Measurements from ENCODE around the gene ZBTB20.

The ZBTB20 gene

DNA sequence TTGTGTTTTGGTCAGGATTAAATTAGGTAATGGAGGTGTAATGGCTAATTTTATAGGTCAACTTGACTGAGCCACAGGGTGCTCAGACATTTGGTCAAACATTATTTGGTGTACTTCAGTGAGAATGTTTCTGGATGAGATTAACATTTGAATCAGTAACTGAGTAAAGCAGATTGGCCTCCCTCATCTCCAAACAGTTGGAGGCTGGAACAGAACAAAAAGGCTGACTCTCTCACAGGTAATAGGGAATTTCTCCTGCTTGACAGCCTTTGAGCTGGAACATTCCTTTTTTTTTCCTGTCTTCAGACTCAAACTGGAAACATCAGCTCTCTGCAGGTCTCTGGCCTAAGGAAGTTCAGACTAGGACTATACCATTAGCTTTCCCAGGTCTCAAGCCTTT is 280.7 kb downstream of the ZBTB20 start:
- no peak for DNase-seq

DNA sequence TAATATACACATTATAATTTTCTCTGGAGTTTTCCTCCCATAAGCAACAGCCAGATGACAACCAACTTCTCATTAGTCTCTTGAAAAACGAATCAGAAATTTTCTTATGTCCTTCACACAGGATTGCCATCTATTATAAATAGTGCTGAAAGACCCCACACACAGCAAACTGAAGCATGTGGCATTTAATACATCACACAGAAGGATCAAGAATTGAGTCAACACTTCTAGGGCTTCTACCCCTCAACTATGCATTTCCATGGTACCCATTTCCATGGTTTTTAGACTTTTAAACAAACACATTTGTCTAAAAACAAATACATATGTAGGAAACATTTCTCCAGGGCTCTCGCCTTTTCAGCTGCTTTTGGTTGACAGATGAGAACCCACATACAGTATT is 282.1 kb downstream of the ZBTB20 start:
- no peak for DNase-seq

DNA sequence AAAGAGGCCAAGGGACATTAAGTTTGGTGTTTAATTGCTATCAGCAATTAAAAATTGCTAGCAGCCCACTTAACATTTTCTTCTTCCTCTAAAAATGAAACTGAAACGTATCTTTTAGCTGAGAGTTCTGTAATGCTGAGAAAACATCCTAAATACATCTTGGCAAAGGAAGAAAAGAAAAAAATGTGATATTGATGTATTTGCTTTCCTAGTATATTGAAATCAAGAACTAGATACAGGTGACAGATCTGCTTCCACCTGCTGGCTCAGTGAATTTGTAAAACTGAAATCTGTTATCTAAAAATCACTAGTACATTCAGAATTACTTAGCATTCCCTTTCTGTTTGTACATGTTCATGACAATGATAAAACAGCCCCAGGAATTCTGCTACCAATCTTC is 283.2 kb downstream of the ZBTB20 start:
- peak; percentile 21 for DNase-seq

DNA sequence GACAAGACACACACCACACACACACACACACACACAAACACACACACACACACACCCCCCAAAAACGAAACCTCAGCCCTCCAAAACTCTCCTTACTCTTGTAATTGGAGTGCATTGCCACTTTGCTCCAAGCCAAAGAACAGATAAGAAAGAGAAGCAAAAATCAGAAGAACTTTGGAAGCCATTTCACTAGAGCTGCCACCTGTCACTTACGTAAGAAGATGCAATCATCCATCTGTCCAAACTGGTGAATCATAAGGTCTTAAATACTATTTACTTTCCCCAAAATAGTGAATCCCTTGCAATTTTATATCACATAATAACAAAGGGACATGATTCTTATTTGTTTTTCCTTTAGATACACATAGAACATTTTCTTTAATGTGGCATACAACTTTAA is 285.4 kb downstream of the ZBTB20 start:
- DNase-seq: no peak

DNA sequence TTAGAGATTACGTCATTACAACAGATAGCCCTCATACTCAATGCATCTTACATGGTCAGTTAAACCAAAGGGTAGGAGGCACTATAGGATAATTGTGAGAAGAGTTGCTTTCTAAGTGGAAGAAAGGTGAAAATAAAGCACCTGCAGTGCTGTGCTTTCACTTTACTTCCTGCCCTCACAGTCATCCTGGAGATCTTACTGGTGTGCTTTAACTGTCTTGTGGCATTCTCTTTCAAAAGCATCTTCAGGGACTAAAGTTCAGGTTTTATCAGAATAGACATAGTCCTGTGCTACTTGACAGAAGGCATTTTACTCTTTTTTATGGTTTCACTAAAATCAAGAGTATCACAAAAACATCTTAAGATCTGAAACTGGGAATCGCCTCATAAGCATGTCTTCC is 286.6 kb downstream of the ZBTB20 start:
- no peak for DNase-seq

DNA sequence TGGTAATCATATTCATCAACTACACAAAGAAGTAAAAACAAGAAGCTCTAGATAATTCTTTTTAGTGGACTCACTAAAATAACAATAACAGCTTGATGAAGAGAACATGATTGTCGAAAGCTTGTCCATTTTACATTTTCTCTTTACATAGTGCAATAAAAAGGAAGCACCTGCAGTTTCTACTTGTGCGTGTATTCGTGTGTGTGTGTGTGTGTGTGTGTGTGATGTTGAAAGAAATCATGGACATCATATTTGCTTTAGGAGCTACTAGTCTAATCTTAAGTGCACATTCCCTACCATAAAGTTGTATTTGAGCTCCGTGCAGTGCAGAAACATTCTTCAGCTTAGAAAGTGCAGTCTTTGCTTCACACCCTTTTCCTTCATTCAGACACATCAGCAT is 288.8 kb downstream of the ZBTB20 start:
- DNase-seq: no peak

DNA sequence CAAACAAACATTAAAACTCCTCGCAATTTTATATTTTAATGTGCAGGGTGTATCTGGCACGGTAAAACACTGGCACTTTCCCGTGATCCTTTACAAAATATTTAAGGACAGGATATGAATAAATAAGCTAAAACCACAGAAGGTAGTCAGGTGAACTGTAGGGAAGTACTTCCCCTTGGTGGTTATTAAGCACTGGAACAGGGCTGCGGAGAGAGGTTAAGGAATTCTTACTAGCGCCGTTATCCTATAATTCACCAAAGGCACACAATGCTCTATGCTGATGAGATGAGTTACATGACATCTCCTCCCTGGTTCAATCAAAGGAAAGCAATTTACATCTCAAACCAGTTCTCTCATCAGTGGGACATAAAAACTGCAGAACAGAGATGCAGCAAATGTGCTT is 289.8 kb downstream of the ZBTB20 start:
- DNase-seq: no peak

DNA sequence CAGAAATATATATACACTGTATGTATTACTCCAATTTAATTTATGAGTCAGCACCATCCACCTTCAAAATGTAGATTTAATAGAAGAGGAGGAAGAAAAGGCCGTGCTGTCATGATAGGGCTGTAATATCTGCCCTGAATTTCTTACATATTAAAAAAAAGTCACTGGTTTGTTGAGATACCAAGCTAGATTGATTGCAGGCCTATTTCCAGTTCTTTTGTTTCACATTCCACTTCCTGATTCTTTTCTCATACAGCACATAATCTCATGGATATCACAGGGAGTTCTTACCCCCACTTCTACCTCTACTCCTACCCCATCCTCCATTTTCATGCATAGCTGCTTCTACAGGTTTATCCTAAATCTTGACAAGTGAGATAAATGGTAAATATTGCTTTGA is 290.3 kb downstream of the ZBTB20 start:
- DNase-seq: no peak

DNA sequence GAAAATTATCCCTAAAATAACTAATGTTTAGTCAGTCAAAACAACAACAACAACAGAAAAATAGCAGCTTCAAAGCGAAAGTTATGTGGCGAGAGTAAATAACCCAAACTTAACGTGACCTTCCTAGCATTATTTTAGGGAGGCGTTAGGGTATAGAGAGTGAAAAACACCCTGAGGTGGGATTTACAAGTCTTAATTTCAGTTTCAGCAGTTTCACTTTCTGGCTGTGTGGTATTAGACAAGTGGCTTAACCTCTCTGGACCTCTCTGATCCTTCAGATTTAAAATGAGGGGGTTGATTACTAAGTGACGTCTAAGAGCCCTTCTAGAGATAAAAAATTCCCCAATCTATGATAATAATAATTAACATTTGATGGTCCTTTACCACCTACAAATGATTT is 291.2 kb downstream of the ZBTB20 start:
- DNase-seq: no peak

DNA sequence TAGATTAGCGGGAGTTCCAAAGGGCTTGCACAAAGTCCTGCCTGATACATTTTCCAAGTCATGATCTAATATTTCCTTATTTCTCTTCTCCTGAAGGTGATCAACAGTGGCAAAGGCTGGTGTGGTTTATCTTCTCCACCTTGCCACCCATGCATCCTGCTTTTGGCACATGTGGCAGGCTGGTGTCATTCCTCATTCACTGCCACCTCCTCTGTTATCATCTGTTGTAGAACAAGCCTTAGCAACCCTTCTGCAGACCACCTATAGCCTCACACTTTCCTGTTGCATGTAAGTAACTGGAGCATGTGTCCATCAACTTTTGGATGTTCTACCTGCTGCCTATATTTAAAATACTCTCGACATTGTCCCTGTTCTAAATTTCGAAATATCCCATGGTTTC is 294.1 kb downstream of the ZBTB20 start:
- no peak for DNase-seq

DNA sequence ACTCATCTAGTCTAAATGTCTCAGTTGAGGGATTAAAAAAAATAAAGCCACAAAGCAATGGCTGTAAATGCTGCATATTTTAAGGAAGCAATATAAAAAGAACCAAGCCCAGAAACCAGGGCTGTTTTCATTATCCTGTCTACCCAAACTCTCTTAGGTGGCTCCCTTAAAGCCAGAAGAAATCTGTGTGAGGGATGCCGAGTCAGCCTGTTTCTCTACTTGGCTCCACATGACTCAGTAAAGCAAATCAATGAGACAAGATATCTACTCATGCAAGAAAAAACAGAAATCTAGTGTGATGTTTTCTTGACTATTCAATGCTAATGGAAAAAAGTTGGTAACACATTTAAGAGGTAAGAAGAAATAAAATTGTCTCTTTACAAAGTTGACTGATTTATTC is 296.2 kb downstream of the ZBTB20 start:
- no peak for DNase-seq

DNA sequence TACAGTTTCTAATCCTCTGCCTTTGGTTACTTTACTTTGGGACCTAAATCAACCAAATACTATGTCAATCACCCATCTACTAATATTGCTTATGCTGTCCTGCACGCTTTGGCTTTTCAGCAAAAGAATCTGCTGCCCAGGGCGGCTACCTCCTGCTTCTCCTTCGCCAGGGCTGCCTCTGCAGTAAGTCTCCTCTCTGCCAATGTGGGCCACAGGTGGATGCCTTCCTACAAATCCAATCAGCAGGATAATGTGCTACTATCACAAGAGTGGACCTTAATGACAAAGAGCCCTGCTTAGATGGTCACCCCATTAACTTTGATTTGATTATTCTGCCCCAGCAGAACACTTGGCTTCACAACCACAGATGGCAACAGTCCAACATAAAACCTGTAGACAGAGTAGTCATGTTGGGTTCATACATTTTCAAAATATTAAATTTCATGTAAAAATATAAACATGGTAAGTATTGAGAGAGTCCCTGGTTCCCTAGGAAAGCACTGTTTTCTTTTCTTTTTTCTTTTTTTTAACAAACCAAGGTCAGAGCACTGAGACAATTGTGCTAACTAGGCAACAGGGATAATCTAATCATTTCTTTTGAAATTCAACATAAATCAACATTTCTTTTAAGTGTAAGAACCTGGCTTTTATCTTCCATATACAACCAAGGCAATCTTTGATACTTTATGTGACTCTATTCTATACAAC is 298.3 kb downstream of the ZBTB20 start:
- DNase-seq: no peak

DNA sequence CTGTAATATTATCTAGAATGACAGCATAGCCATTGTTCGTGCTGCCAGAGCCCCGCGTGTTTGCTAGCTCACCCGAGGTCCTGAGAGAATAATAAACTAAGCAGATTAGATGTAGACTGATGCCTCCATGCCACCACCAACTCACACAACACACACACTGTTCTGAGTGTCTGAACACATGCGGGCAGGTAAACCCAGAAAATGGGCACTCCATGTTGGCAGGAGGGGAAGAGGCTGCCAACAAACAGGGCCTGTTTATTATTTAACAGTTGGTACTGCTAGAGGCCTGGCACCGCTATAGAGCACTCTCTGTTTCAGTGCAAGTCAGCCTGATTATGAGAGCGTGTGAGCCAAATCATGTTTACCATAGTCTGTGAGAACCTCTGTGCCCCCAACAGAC is 299.0 kb downstream of the ZBTB20 start:
- no peak for DNase-seq

DNA sequence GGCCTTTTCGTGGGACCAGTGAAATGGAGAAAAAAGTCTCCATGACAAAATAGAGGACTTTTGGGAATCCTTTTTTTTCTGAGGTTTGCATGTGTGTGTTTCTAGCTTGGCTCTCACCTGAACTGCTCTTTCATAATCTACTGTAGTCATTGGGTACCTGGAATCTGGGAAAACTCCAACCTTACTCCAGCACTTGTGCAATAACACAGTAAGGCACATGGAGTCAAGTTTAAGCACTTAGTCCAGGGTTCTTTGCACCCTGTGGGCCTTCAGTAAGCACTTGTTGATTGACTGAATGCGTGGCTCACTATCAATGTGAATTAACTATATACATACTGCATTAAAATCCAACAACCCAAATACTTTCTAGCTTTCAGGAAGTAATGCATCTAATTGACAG is 299.5 kb downstream of the ZBTB20 start:
- DNase-seq: no peak

DNA sequence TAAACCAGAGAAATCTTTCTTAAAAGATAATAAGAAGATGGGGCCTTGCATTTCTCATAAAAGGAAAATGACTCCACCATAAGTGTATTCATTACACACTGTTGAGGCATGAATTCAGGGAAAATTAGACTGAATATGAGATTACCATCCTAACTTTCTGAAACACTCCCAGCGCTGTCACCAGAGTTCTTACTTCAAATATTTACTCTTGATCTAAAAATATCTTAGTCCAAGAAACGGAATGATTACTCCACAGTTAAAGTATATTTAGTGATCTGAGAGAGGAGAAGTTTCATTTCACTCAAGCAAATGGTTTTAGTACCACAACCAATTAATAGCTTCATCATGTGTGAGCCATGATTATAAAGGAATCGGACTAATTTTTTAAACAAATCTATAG is 300.3 kb downstream of the ZBTB20 start:
- no peak for DNase-seq

DNA sequence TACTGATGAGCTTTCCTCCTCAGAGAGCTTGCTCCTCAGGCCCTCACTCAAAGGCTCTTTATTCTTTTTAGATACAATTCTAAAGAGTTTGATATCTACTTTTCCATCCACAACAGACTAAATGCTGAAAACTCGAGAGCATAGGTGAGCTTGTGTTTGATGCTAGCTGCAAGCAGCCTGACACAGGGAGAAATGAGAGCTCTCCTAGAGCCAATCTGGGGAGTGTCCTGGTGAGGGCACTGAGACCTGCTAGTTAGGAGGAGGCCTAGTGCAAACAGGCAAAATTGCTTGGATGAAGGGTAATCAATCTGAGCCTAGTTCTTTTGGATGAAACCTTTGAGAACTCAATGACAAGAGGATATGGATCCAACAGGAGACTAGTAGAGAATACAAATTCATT is 300.8 kb downstream of the ZBTB20 start:
- DNase-seq: no peak

DNA sequence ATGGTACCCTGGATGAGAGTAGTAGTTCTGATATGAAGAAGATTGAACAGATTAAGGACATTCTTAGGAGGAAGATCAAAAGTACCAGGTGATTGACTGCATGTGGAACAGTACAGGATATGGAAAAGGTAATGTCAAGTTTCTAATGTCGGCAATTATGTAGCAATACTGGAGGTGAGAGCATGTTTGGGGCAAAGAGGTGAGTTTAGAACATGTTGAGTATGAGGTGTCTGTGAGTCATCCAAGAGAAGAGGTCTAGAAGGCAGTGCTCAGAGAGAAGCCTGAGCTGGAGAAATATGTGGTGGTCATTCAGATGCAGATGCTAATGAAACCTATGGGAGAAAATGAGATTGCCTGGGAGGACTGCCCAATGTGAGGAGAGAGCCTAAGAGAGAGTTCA is 305.6 kb downstream of the ZBTB20 start:
- no peak for DNase-seq

DNA sequence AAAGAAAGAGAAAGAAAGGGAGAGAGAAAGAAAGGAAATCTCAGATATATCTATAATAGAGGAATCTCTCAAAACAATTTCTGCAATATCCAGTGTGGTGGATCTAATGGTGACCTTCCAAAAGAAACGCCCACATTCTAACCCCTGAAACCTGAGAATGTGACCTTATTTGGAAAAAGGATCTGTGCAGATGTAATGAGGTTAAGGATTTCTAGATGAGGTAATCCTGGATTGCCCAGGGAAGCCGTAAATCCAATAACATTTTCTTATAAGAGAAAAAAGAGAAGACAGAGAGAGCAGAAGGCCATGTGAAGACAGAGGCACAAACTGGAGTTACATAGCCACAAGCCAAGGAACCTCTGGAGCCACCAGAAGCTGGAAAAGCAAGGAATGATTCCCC is 307.6 kb downstream of the ZBTB20 start:
- DNase-seq: no peak

DNA sequence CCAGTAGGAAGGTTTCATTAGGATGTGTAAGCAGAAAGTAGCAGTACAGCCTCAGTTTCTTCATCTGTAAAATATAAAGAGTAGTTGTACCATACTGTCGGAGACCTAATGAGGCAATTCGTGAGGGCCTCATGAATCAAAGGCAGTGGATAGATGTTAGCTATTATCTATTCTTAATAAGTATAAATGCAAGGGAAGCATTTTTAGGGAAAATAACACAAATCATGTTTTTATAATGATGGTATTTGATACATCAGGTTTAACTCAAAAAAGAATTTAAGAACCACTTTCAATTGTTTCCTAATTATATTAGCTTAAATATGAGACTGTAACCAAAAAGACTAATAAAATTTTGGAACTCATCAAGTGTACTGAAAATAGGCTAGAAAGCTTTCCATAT is 309.1 kb downstream of the ZBTB20 start:
- no peak for DNase-seq

DNA sequence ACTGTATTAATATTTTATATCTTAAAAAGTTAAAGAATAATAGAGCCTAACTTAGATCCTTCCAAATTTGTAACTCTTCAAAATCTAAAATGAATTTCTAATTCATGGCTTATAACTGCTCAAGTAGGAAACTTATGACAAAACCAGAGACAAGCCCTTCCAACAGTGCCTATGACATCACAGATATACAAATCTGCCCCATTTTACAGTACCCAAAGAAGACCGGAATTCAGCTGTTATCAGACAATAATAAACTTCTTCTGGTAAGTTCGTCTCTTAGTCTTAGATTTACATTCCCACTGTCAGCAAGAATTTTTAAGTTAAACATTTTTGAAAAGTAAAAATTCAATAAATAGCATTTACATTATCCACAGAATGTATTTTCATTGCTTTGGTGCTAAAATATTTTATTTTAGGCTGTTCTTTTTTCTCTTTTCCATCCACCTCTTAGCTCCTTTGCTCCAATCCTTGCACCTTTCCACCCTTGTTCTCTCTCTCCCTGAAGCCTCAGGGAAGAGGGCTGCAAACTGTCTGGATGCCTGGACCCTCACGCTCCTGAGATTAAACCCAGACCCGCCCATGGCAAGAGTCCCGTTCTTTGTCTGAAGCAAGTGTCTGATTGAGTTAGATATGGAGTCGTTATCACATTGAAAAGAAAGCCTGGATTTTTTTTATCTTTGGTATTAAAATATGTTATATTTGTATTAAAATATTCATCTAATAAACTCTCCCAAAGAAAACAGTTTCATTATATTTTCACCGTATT is 312.7 kb downstream of the ZBTB20 start:
- DNase-seq: no peak

DNA sequence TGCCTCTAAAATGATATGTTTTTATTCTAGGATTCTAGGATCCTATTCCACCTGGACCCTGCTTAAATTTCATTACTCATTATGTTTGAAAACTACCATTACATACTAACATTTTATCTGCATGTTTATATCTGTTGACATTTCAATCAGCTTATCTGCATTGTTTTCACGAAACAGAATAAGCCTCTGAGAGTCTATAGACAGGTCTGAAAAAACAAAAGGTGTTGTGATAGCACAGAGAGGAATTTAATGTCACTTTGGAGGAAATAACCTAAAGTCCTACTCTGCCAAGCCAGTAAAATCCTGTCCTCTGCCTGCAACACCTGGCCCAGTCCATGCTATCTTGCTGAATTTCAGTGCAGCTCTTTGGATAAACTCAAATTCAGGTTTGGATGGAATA is 315.2 kb downstream of the ZBTB20 start:
- no peak for DNase-seq

DNA sequence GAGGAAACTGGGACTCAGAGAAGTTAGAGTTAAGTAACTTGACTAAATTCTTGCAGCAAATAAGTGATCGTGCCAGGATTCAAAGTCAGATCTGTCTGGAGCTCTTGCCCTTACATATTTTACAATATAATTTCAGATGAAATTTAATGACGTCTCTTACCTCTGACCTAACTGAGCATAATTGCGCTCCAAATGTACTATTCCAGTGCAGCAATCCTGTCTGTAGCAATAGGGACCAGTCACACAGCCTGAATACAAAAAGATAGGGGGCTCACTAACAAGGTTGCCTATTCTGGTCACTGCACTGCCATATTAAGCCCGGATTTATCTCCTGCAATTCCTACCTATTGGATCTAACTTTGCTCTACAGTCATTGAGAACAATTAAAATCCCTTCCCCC is 316.4 kb downstream of the ZBTB20 start:
- DNase-seq: no peak

DNA sequence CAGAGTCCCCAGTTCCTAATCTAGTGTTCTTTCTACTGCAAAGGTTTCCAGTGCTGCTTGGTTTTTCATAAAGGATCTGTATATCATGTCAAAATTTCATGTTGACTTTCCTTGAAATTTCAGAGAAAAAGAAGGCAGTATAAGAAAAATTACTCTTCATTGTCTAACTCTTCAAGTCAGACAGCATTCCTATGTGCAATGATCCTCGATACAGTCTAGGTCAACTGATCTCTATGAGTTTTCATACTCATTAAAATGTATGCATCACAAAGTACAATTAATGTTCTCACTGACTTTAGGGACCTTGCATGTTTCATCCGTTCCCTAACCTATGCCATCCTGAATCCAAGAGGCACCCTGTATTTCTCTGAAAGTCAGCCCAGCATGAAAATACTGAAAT is 317.3 kb downstream of the ZBTB20 start:
- DNase-seq: no peak

DNA sequence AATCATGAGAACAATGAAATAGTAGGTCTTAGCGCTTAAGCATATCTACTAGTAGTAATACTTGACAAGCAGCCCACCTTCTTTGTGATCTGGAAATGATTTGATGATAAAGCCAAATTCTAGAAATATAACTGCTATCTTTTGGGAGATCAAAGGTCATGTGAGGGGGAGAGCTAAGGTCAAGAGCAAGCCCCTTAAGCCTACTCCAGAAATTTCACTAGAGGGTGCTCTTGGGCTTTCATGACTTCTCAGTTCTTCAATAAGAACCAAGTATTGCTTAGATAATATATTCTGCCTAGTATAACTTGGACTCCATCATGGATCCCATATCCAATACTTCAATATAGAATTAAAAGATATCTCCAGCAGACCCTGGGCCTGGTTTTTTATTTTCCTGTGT is 319.6 kb downstream of the ZBTB20 start:
- DNase-seq: peak; percentile 66

DNA sequence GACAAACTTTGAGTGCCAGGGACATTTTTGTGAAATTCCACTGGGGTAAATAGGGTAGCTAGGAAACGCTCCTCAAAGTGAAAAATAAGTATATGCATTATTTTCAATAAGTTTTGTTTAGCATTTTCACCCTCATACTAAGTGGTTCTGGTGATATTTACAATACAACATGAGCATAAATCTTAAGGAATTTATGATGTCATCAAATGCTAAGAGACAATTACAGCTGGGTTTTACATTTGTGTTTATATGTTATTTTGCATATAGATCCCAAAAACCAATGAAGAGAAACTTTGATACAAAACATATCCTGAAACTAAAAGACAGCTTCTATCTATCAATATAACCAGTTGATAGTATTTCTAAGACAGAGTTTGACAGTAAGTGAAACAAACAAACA is 323.1 kb downstream of the ZBTB20 start:
- no peak for DNase-seq

All from inflammatory macrophage treated with lipopolysaccharide for 4 hours (primary cell).